Measurements from ENCODE around the gene STX3.

Gene STX3

DNA sequence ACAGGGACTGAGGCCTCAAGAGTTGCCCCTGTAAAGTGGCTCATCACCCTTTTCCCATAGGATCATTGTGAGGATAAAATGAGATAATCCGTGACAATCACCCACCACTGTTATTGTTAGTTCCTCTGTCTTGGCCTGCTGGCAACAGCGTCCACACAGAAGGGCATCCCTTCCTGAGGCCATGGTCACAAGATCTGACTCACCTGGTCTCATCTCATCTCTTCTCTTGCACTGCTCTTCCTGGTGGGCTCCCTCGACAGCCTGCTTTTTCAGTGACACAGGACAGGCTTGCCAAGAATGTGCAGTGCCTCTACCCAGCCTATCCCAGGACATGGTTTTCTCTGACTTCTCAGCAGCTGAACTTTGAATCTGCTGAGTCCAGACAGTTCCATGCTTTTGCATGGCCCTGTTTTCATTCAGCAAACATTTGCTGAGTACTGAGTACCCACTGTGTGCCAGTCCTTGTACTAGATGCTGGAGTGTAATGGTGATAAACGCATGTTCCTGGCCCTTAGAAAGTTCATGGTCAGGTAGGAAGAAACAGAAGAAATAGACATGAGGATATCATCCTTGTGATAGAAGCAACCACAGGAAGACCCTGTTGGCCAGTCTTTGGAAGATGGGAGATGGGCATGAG is 3.3 kb downstream of the STX3 start:
- TF ChIP-seq, protein P1, sequence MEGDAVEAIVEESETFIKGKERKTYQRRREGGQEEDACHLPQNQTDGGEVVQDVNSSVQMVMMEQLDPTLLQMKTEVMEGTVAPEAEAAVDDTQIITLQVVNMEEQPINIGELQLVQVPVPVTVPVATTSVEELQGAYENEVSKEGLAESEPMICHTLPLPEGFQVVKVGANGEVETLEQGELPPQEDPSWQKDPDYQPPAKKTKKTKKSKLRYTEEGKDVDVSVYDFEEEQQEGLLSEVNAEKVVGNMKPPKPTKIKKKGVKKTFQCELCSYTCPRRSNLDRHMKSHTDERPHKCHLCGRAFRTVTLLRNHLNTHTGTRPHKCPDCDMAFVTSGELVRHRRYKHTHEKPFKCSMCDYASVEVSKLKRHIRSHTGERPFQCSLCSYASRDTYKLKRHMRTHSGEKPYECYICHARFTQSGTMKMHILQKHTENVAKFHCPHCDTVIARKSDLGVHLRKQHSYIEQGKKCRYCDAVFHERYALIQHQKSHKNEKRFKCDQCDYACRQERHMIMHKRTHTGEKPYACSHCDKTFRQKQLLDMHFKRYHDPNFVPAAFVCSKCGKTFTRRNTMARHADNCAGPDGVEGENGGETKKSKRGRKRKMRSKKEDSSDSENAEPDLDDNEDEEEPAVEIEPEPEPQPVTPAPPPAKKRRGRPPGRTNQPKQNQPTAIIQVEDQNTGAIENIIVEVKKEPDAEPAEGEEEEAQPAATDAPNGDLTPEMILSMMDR (conservative IDR thresholded peaks at IDR 0.05), result no peak
- TF ChIP-seq ZFX (IDR thresholded peaks at IDR 0.05), result no peak
- H3K27ac ChIP-seq, result no peak overlapping the region

DNA sequence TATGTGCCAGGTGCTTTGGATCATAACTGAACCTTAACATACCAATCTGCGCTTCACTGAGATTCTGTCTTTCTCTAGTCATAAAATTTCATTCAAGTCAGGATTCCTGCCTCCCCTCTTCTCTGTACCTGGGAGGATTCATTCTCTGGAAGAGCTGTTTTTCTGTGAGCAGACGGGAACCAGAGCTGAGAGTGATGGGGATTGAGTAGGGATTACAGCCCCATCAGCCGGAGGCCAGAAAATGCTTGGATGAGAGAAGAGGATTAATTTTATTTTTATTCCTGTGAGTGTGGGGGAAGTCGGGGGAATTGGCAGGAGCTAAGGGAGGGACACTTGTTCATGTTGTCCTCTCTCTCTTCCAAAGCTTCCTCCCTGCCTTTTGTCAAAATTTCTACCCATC is 4.7 kb downstream of the STX3 start:
- TF ChIP-seq, protein P1 (conservative IDR thresholded peaks at IDR 0.05), result no peak
- TF ChIP-seq ZFX (IDR thresholded peaks at IDR 0.05), result no peak
- no peak overlapping the region for H3K27ac ChIP-seq

DNA sequence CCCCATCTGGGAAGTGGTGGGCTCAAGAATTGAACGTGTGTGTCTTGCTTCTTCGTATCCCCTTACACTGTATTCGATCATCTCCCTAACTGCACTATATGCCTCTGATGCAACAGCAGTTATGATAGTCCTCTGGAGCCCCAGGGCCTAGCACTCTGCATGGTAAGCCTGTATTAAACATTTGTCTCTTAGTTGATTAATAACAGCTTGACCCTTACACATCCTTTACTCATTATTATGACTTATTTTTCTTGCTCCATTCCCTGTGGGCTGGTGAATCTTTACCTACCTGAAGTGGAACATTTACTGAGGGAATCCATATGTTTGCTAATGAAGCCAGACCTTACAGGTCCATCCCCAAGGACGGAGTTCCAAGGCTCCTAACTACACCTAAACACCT is 5.6 kb downstream of the STX3 start:
- no peak for TF ChIP-seq ZFX (IDR thresholded peaks at IDR 0.05)
- TF ChIP-seq, protein P1 (conservative IDR thresholded peaks at IDR 0.05), result no peak
- H3K27ac ChIP-seq, result no peak overlapping the region

DNA sequence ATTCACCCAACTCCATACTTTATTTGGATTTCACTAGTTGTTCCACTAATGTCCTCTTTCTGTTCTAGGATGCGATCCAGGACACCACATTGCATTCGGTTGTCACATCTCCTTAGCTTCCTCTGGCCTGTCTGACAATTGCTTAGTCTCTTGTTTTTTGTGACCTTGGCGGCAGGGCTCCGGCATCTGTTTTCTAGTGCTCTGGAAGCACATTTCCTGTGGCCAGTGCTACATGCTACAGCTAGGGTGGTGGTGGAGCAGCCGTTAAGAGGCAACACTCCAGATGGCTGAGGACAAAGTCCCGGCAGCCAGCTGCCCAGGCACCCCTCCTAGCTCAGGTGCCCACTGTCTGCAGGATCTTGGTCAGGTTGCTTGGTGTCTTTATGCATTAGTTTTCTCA is 6.8 kb downstream of the STX3 start:
- no peak overlapping the region for H3K27ac ChIP-seq
- no peak for TF ChIP-seq ZFX (IDR thresholded peaks at IDR 0.05)

DNA sequence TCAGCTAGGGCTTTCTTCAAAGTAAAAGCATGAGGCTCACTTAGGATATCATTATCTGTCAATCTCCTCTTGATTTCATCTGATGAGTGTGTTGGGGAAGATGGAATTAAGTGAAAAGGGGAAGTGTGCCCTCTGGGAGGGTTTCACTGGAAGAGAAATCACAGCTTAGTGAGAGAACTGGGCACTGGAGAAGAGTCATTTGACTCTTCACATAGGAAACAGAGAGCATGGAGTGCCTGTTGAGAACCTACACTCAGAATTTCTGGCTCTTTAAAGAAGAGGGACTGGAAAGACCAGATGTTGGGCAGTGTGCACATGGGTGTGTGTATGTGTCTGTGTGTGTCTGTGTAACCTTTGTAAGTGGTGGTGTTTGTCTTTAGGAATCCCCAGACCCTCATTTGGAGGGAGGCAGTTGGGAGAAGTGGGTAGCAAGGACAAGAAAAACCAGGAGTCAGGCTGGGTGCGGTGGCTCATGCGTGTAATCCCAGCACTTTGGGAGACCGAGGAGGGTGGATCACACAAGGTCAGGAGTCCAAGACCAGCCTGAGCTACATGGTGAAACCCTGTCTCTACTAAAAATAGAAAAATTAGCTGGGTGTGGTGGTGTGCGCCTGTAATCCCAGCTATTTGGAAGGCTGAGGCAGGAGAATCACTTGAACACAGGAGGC is 10.0 kb downstream of the STX3 start:
- no peak overlapping the region for H3K27ac ChIP-seq
- TF ChIP-seq ZFX (IDR thresholded peaks at IDR 0.05), result no peak
- TF ChIP-seq, protein P1 (conservative IDR thresholded peaks at IDR 0.05), result no peak

DNA sequence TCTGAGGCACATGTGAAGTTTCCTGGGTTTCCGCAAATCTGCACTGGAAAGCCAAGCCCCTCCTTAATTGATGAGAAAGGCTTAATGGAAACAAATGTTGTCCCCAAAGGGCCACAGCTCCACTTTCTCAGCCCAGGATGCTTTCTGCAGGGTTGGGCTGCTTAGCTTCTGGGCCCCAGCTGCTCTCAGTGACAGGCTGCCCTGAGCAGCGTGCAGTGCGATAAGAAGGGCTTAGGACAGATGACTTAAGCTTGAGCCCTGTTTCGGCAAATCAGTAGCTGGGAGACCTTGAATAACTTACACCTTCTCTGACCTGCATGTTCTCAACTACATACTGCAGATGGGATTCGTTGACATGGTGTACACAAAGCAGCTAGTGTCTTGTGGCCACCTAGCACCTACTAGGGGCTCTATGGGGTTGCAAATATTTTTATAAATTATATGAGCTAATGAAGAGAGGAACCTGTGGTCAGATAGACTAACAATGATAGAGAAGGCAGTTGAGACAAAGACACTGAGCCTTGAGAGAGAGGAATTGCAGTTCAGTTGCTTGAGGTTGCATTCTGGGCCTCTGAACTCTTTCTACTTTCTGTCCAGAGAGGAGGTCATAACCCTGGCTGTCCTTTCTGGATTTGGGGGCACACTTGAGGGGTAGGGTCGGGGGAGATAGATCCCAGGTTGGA is 11.5 kb downstream of the STX3 start:
- TF ChIP-seq, protein P1 (conservative IDR thresholded peaks at IDR 0.05), result no peak
- no peak for TF ChIP-seq ZFX (IDR thresholded peaks at IDR 0.05)
- no peak overlapping the region for H3K27ac ChIP-seq

DNA sequence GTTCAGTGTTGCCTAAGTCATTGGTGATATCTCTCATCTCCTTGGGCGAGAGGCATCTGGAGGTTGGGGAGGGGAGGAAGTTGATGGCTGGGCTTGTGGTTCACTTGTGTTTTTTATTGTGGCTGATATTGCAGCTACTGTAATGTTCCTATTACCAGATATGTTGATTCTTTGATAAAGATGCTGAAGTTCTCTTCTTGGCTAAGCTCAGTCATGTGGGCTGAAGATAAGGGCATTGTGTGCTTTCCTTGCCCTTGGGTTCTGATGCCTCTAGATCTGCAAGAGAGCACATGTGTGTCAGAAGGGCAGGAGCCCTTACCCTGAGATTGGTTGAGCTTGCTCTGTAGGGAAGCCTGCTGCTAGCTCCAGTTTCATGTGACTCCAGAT is 12.0 kb downstream of the STX3 start:
- no peak overlapping the region for H3K27ac ChIP-seq
- TF ChIP-seq, protein P1 (conservative IDR thresholded peaks at IDR 0.05), result no peak
- no peak for TF ChIP-seq ZFX (IDR thresholded peaks at IDR 0.05)
